Neuronal stem cell (in vitro differentiated cells): Measurements from ENCODE around the gene TMEM165.

Source experiments
- DNase-seq: peaks from one replicate; pipeline ENCODE4 v3.0.0-alpha.2; 2013; ENCODE audit warnings: low spot score
- H2AFZ ChIP-seq: one replicate; pipeline ENCODE4 v1.6.1; 2013; ENCODE audit warnings: mild to moderate bottlenecking, low read length, inconsistent platforms
- H2AK5ac ChIP-seq: 2 replicates; pipeline ENCODE4 v1.6.1; 2013; ENCODE audit warnings: low read depth, mild to moderate bottlenecking, inconsistent platforms, low read length, moderate library complexity, mixed read lengths
- H2BK120ac ChIP-seq: 2 replicates; pipeline ENCODE4 v1.6.1; 2013; ENCODE audit warnings: low read depth, mild to moderate bottlenecking, inconsistent platforms, low read length, moderate library complexity, mixed read lengths
- H2BK12ac ChIP-seq: one replicate; pipeline ENCODE4 v1.6.1; 2013; ENCODE audit warnings: low read length, inconsistent platforms
- H2BK15ac ChIP-seq: 2 replicates; pipeline ENCODE4 v1.6.1; 2013; ENCODE audit warnings: mild to moderate bottlenecking, low read length, inconsistent platforms, mixed read lengths
- H2BK5ac ChIP-seq: one replicate; pipeline ENCODE4 v1.6.1; 2013; ENCODE audit warnings: inconsistent platforms, mild to moderate bottlenecking, low read length, moderate library complexity
- H3K14ac ChIP-seq: one replicate; pipeline ENCODE4 v1.6.1; 2013; ENCODE audit warnings: low read length, inconsistent platforms
- H3K18ac ChIP-seq: 2 replicates; pipeline ENCODE4 v1.6.1; 2013; ENCODE audit warnings: low read length, inconsistent platforms
- H3K23ac ChIP-seq: 2 replicates; pipeline ENCODE4 v1.6.1; 2013; ENCODE audit warnings: low read depth, mild to moderate bottlenecking, mixed read lengths, low read length, inconsistent platforms; ENCODE audit not compliant: poor library complexity
- H3K27ac ChIP-seq: replicated peaks from 3 replicates; pipeline ENCODE4 v1.5.1; 2013; ENCODE audit warnings: low read length, inconsistent platforms
- H3K27me3 ChIP-seq, 3 experiments: 2 replicates each; pipeline ENCODE4 v1.6.1; 2013; ENCODE audit warnings: low read length in 3 of 3, mild to moderate bottlenecking in 2 of 3, inconsistent platforms in 1 of 3, low read depth in 1 of 3, mixed read lengths in 1 of 3, moderate library complexity in 1 of 3; ENCODE audit not compliant: control insufficient read depth in 3 of 3, insufficient read depth in 3 of 3
- H3K36me3 ChIP-seq, 2 donors: replicated peaks in 1 of 2; 2 replicates each; pipeline ENCODE4 v1.6.1; 2013; ENCODE audit warnings: low read length in 2 of 2; ENCODE audit not compliant: control insufficient read depth in 2 of 2, insufficient read depth in 2 of 2
- H3K4ac ChIP-seq: 2 replicates; pipeline ENCODE4 v1.6.1; 2013; ENCODE audit warnings: inconsistent platforms, mild to moderate bottlenecking, low read length, moderate library complexity
- H3K4me1 ChIP-seq, 2 donors: 1 replicate in 1 of 2; 2 replicates in 1 of 2; pipeline ENCODE4 v1.6.1; 2013; ENCODE audit warnings: low read length in 2 of 2, low read depth in 1 of 2; ENCODE audit not compliant: control insufficient read depth in 2 of 2, insufficient read depth in 1 of 2
- H3K4me2 ChIP-seq: one replicate; pipeline ENCODE4 v1.6.1; 2013; ENCODE audit warnings: mild to moderate bottlenecking, low read length, inconsistent platforms; ENCODE audit not compliant: insufficient read depth, poor library complexity, severe bottlenecking
- H3K4me3 ChIP-seq, 2 donors: 2 replicates each; pipeline ENCODE4 v1.5.1; 2013; ENCODE audit warnings: low read length in 2 of 2, mild to moderate bottlenecking in 2 of 2, inconsistent platforms in 1 of 2, moderate library complexity in 1 of 2
- H3K79me1 ChIP-seq: one replicate; pipeline ENCODE4 v1.6.1; 2013; ENCODE audit warnings: low read depth, mild to moderate bottlenecking, inconsistent platforms, low read length, moderate library complexity
- H3K9ac ChIP-seq: one replicate; pipeline ENCODE4 v1.6.1; 2013; ENCODE audit warnings: mild to moderate bottlenecking, low read depth, low read length, inconsistent platforms; ENCODE audit not compliant: poor library complexity
- H3K9me3 ChIP-seq, 2 donors: replicated peaks in 1 of 2; 2 replicates each; pipeline versions ENCODE3 to v1.6.1; 2013; ENCODE audit warnings: low read length in 2 of 2, mild to moderate bottlenecking in 2 of 2, inconsistent platforms in 1 of 2, low read depth in 1 of 2, mixed read lengths in 1 of 2, moderate library complexity in 1 of 2; ENCODE audit not compliant: control insufficient read depth in 2 of 2, insufficient read depth in 1 of 2
- H4K8ac ChIP-seq: one replicate; pipeline ENCODE4 v1.6.1; 2013; ENCODE audit warnings: low read depth, mild to moderate bottlenecking, inconsistent platforms, low read length, moderate library complexity
- H4K91ac ChIP-seq: one replicate; pipeline ENCODE4 v1.6.1; 2013; ENCODE audit warnings: low read length, low read depth, mild to moderate bottlenecking, inconsistent platforms; ENCODE audit not compliant: poor library complexity
- WGBS, 2 donors: extraction: QIAGEN DNeasy Blood & Tissue Kit; methylation state at CpG; one replicate each; pipeline ENCODE4 v1.1.7; 2013; ENCODE audit warnings: missing lambda C conversion rate in 2 of 2, mixed read lengths in 1 of 2; ENCODE audit not compliant: insufficient read length in 2 of 2, insufficient replicate concordance in 1 of 2; ENCODE audit errors: extremely low coverage in 2 of 2; 5-methylcytosine and 5-hydroxymethylcytosine counted together

Gene TMEM165

GRCh38 chr4:55399581-55399980, 3.8 kb downstream of the TMEM165 start:
- Histone ChIP-seq H2BK12ac (no peak overlapping the region), H2BK15ac (no peak overlapping the region), H3K36me3 (peaks cover 3 to 60% of the 10 kb centered on the region in 2 donors), H2BK5ac (no peak overlapping the region), H3K79me1 (peaks cover 7% of the 10 kb centered on the region), H3K9me3 (no peaks in the 10 kb centered on the region), H3K27ac (no peak overlapping the region), H4K8ac (no peak overlapping the region), H3K23ac (no peak overlapping the region), H3K4me1 (peaks cover 6 to 13% of the 10 kb centered on the region in 2 donors), H3K9ac (no peak overlapping the region), H4K91ac (no peak overlapping the region), H2AK5ac (no peak overlapping the region), H3K4me3 (no peak overlapping the region), H3K4me2 (no peak overlapping the region), H3K18ac (no peak overlapping the region), H2BK120ac (no peak overlapping the region), H3K14ac (no peak overlapping the region), H3K27me3 (peaks cover 0 to under 1% (median 0%) of the 10 kb centered on the region in 3 experiments), H3K4ac (no peak overlapping the region), H2AFZ (no peak overlapping the region)
- no peak for DNase-seq
- no CpG with 5 or more reads among the region's 1 CpG for WGBS, 2 donors

GRCh38 chr4:55405073-55405472, 9.3 kb downstream of the TMEM165 start:
- H2BK120ac ChIP-seq, result no peak overlapping the region
- H3K79me1 ChIP-seq, result peaks cover 3% of the 10 kb centered on the region
- H3K23ac ChIP-seq, result no peak overlapping the region
- H3K4me1 ChIP-seq, result no peaks in the 10 kb centered on the region
- no peak overlapping the region for H2BK15ac ChIP-seq
- H2AK5ac ChIP-seq, result no peak overlapping the region
- DNase-seq, result no peak
- H3K36me3 ChIP-seq, result peaks cover 3 to 85% of the 10 kb centered on the region in 2 donors
- peaks cover 0 to 2% of the 10 kb centered on the region in 2 donors for H3K9me3 ChIP-seq
- no peak overlapping the region for H4K91ac ChIP-seq
- WGBS, 2 donors, result no CpG with 5 or more reads among the region's 3 CpGs
- no peak overlapping the region for H3K4me3 ChIP-seq
- no peaks in the 10 kb centered on the region for H3K27me3 ChIP-seq
- H2BK5ac ChIP-seq, result no peak overlapping the region
- no peak overlapping the region for H2AFZ ChIP-seq
- H3K4me2 ChIP-seq, result no peak overlapping the region
- H2BK12ac ChIP-seq, result no peak overlapping the region
- no peak overlapping the region for H3K18ac ChIP-seq
- H3K4ac ChIP-seq, result no peak overlapping the region
- H3K27ac ChIP-seq, result no peak overlapping the region
- no peak overlapping the region for H4K8ac ChIP-seq
- no peak overlapping the region for H3K9ac ChIP-seq
- no peak overlapping the region for H3K14ac ChIP-seq

GRCh38 chr4:55406545-55406944, 10.8 kb downstream of the TMEM165 start:
- no peak overlapping the region for H2BK120ac ChIP-seq
- no CpG with 5 or more reads among the region's 2 CpGs for WGBS, 2 donors
- H3K27ac ChIP-seq, result no peak overlapping the region
- peaks cover 4 to 86% of the 10 kb centered on the region in 2 donors for H3K36me3 ChIP-seq
- DNase-seq, result no peak
- H2BK15ac ChIP-seq, result no peak overlapping the region
- H3K4me1 ChIP-seq, result no peaks in the 10 kb centered on the region
- H3K79me1 ChIP-seq, result peaks cover 3% of the 10 kb centered on the region
- H2BK12ac ChIP-seq, result no peak overlapping the region
- no peak overlapping the region for H3K4me2 ChIP-seq
- H3K27me3 ChIP-seq, result no peaks in the 10 kb centered on the region
- no peak overlapping the region for H4K8ac ChIP-seq
- no peak overlapping the region for H4K91ac ChIP-seq
- H2AFZ ChIP-seq, result no peak overlapping the region
- H3K9ac ChIP-seq, result no peak overlapping the region
- H3K23ac ChIP-seq, result no peak overlapping the region
- H3K9me3 ChIP-seq, result peaks cover 0 to 2% of the 10 kb centered on the region in 2 donors
- H2BK5ac ChIP-seq, result no peak overlapping the region
- H2AK5ac ChIP-seq, result no peak overlapping the region
- no peak overlapping the region for H3K14ac ChIP-seq
- H3K18ac ChIP-seq, result no peak overlapping the region
- no peak overlapping the region for H3K4ac ChIP-seq
- H3K4me3 ChIP-seq, result no peak overlapping the region

- Histone ChIP-seq H3K4ac (no peak overlapping the region), H4K91ac (no peak overlapping the region), H3K79me1 (peaks cover 3% of the 10 kb centered on the region), H3K36me3 (peaks cover 6 to 90% of the 10 kb centered on the region in 2 donors), H2BK15ac (no peak overlapping the region), H2BK12ac (no peak overlapping the region), H2BK120ac (no peak overlapping the region), H3K9me3 (peaks cover 0 to 2% of the 10 kb centered on the region in 2 donors), H4K8ac (no peak overlapping the region), H3K9ac (no peak overlapping the region), H3K4me1 (no peaks in the 10 kb centered on the region), H3K14ac (no peak overlapping the region), H3K27me3 (no peaks in the 10 kb centered on the region), H3K27ac (no peak overlapping the region), H3K18ac (no peak overlapping the region), H2BK5ac (no peak overlapping the region), H2AK5ac (no peak overlapping the region), H3K4me2 (no peak overlapping the region), H3K23ac (no peak overlapping the region), H2AFZ (no peak overlapping the region), H3K4me3 (no peak overlapping the region)
- no peak for DNase-seq
- no CpG with 5 or more reads among the region's 3 CpGs for WGBS, 2 donors
Observed at GRCh38 chr4:55407119-55407518, 11.4 kb downstream of the TMEM165 start.
